PC-3 (cell line): ENCODE data around the gene SGMS1. TPM values are rescaled to one million over a fixed set of nuclear protein-coding genes. Genes with fewer than 3 reads are reported as not detected.

Experiments used
- ATAC-seq: fragments of 200-7000 bp; cut with Tn5 transposase; 2 replicates; pipeline ENCODE4 v1.9.1; 2020; ENCODE audit warnings: mild to moderate bottlenecking, moderate library complexity
- BruUV-seq: library from RNA; stranded (reverse); fragments of 400-500 nt; replicated peaks from 2 replicates; lab custom pipeline; 2021; lab: Mats Ljungman, UMichigan
- CTCF ChIA-PET: fragments of 300-600 bp; sonication (Branson Sonifier 250); formaldehyde crosslinking; loops from one replicate; lab custom pipeline; 2022; ENCODE audit warnings: antibody characterized with exemption; lab: Charles Lee
- POLR2A ChIA-PET: fragments of 300-600 bp; sonication (Branson Sonifier 250); formaldehyde crosslinking; loops from one replicate; lab custom pipeline; 2022; ENCODE audit warnings: antibody characterized with exemption; ENCODE audit not compliant: unreplicated experiment; lab: Charles Lee
- DNase-seq: peaks from one replicate; pipeline ENCODE4 v3.0.0-alpha.2; 2015
- H2AFZ ChIP-seq: fragments of 300-600 bp; sonication (generic); 2 replicates; pipeline ENCODE4 v1.6.0; 2016; ENCODE audit warnings: antibody characterized with exemption, low read length
- H3F3A ChIP-seq: fragments of 300-600 bp; sonication (generic); one replicate; pipeline ENCODE4 v1.6.0; 2017; ENCODE audit warnings: antibody characterized with exemption, low read length, control low read depth, mild to moderate bottlenecking; ENCODE audit not compliant: unreplicated experiment
- H3K27ac ChIP-seq: fragments of 300-600 bp; sonication (generic); 2 replicates; pipeline ENCODE4 v1.5.1; 2016; ENCODE audit warnings: mild to moderate bottlenecking, low read length
- H3K27me3 ChIP-seq: fragments of 300-600 bp; sonication (generic); 2 replicates; pipeline ENCODE4 v1.6.1; 2016; ENCODE audit warnings: low read length, mixed read lengths
- H3K36me3 ChIP-seq: fragments of 300-600 bp; sonication (generic); 2 replicates; pipeline ENCODE4 v1.6.1; 2016; ENCODE audit warnings: low read depth, mixed run types, low read length, mixed read lengths
- H3K4me1 ChIP-seq: fragments of 300-600 bp; sonication (generic); 2 replicates; pipeline ENCODE4 v1.5.1; 2016; ENCODE audit warnings: low read length; ENCODE audit not compliant: insufficient read depth
- H3K4me2 ChIP-seq: fragments of 300-600 bp; sonication (generic); 2 replicates; pipeline ENCODE4 v1.6.0; 2016; ENCODE audit warnings: low read length
- H3K4me3 ChIP-seq: fragments of 300-600 bp; sonication (generic); 2 replicates; pipeline ENCODE4 v1.5.1; 2016; ENCODE audit warnings: mild to moderate bottlenecking, low read length, mixed read lengths
- H3K79me2 ChIP-seq: fragments of 300-600 bp; sonication (generic); 2 replicates; pipeline ENCODE4 v1.6.1; 2017; ENCODE audit warnings: low read length, mixed read lengths
- H3K9ac ChIP-seq: fragments of 300-600 bp; sonication (generic); 2 replicates; pipeline ENCODE4 v1.6.0; 2016; ENCODE audit warnings: mild to moderate bottlenecking, low read length
- H3K9me2 ChIP-seq: fragments of 300-600 bp; sonication (generic); replicated peaks from 2 replicates; pipeline ENCODE4 v1.6.1; 2016; ENCODE audit warnings: mixed run types, low read length, mixed read lengths
- H3K9me3 ChIP-seq: fragments of 300-600 bp; sonication (generic); 2 replicates; pipeline ENCODE4 v1.6.1; 2016; ENCODE audit warnings: low read length, mixed read lengths
- H4K20me1 ChIP-seq: fragments of 300-600 bp; sonication (generic); 2 replicates; pipeline ENCODE4 v1.6.1; 2016; ENCODE audit warnings: low read length, mixed read lengths
- EZH2 ChIP-seq: fragments of 300-600 bp; sonication (generic); IDR thresholded peaks from one replicate; pipeline ENCODE4 v1.6.1; 2017; ENCODE audit warnings: antibody characterized with exemption, mild to moderate bottlenecking, low read length; ENCODE audit not compliant: unreplicated experiment
- EZH2phosphoT487 ChIP-seq: fragments of 300-600 bp; sonication (generic); IDR thresholded peaks from 2 replicates; pipeline ENCODE4 v1.6.1; 2018; ENCODE audit warnings: mild to moderate bottlenecking, antibody characterized with exemption, low read length, borderline replicate concordance
- intact Hi-C: fragments of 100-400 bp; cut with micrococcal nuclease; formaldehyde crosslinking; loops from 2 replicates; pipeline ENCODE4 v1.9.0; 2023
- total RNA-seq: library from RNA; depleted of rRNA; stranded (reverse); fragments of >200 nt; gene quantifications from 2 replicates; pipeline ENCODE4 v1.2.3, GENCODE V29; 2014
- TF ChIP-seq, protein P1 (sequence below): fragments of 300-600 bp; sonication (generic); conservative IDR thresholded peaks from 2 replicates; pipeline ENCODE4 v1.5.1; 2017; ENCODE audit warnings: antibody characterized with exemption, low read depth, mild to moderate bottlenecking, low read length

The SGMS1 gene
- total RNA-seq, 1 experiment from 2014 or later, result 61.4 TPM

DNA sequence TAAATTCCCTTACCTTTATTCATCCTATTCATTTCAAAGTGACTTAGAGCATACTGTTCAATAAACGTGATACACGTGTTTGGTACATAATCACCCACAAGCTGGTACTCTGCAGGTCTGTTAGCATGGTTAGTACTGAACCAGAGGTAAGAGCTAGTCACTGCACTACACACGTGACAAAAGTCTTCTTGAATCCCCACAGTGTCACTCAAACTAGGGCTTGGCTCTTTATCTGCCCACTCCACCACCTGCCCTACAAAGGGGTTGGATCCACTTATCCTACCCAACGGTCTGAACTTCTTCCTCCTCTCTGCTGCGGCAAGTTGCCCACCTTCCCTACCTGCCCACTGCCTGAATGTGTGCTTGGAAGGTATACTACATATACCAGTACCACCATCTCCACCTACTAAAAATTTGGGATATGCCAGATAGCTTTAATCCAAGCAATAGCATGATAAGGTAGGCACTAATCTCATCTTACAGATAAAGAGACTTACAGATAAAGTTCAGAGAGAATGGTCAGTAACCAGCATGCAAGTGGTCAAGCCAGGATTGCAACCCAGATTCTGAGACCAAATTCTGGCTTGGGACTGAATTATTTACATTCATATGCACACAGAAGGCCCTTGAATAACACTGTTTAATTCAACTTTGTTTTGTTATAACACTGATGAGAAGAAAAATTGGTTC lies 92.2 kb downstream of the SGMS1 start:
- TF ChIP-seq EZH2phosphoT487 (no peak), EZH2 (no peak)
- TF ChIP-seq, protein P1, sequence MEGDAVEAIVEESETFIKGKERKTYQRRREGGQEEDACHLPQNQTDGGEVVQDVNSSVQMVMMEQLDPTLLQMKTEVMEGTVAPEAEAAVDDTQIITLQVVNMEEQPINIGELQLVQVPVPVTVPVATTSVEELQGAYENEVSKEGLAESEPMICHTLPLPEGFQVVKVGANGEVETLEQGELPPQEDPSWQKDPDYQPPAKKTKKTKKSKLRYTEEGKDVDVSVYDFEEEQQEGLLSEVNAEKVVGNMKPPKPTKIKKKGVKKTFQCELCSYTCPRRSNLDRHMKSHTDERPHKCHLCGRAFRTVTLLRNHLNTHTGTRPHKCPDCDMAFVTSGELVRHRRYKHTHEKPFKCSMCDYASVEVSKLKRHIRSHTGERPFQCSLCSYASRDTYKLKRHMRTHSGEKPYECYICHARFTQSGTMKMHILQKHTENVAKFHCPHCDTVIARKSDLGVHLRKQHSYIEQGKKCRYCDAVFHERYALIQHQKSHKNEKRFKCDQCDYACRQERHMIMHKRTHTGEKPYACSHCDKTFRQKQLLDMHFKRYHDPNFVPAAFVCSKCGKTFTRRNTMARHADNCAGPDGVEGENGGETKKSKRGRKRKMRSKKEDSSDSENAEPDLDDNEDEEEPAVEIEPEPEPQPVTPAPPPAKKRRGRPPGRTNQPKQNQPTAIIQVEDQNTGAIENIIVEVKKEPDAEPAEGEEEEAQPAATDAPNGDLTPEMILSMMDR, result no peak
- H3K4me2 ChIP-seq, result no peak overlapping the region
- no peak overlapping the region for H3K27ac ChIP-seq
- no peak overlapping the region for H3K4me3 ChIP-seq
- no peaks in the 10 kb centered on the region for H3F3A ChIP-seq
- H4K20me1 ChIP-seq, result no peaks in the 10 kb centered on the region
- BruUV-seq, result no TSS peak
- no peaks in the 10 kb centered on the region for H3K9me3 ChIP-seq
- DNase-seq, result no peak
- no peaks in the 10 kb centered on the region for H3K79me2 ChIP-seq
- POLR2A ChIA-PET, result no interaction called here
- no peak overlapping the region for H3K9ac ChIP-seq
- H3K27me3 ChIP-seq, result no peaks in the 10 kb centered on the region
- H3K4me1 ChIP-seq, result peaks cover 5% of the 10 kb centered on the region; the same call in 1 of the 2 replicates
- no peaks in the 10 kb centered on the region for H3K9me2 ChIP-seq
- CTCF ChIA-PET, result interaction anchor here (0.7 kb wide), 1 partner anchor 126 kb away, joined by 3 read pairs; no protein-coding TSS in a partner anchor
- no peak for ATAC-seq
- H2AFZ ChIP-seq, result no peak overlapping the region
- intact Hi-C loops, result no loop called here
- H3K36me3 ChIP-seq, result no peaks in the 10 kb centered on the region

DNA sequence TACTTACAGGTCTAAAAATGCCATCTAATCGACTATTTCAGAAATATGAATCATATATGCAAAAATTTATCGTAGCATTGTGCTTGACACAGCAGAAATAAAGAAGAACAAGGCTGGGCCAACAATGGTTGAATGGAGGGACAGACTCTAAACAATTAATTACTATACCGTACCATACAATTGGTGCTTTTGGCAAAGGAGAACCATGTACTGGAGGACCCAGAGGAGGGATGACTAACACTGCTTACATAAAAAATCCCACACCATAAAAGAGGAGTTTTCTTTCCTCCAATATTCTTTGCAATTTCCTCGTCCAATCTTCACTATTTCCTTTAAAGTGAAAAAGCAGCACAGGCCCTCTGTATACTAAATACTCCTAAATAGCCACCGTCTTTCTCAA lies 94.1 kb downstream of the SGMS1 start:
- TF ChIP-seq EZH2phosphoT487 (no peak), EZH2 (no peak)
- TF ChIP-seq, protein P1, result no peak
- Histone ChIP-seq H3K4me1 (no peaks in the 10 kb centered on the region; the same call in 1 of the 2 replicates), H3K27ac (no peak overlapping the region), H3K9me2 (no peaks in the 10 kb centered on the region), H2AFZ (no peak overlapping the region), H4K20me1 (no peaks in the 10 kb centered on the region), H3K79me2 (no peaks in the 10 kb centered on the region), H3K4me3 (no peak overlapping the region), H3K9ac (no peak overlapping the region), H3K27me3 (no peaks in the 10 kb centered on the region), H3K4me2 (no peak overlapping the region), H3K36me3 (no peaks in the 10 kb centered on the region), H3K9me3 (no peaks in the 10 kb centered on the region), H3F3A (no peaks in the 10 kb centered on the region)
- POLR2A ChIA-PET, result no interaction called here
- BruUV-seq, result no TSS peak
- no peak for DNase-seq
- peak; percentile 65 for ATAC-seq
- intact Hi-C loops, result no loop called here
- CTCF ChIA-PET, result no interaction called here

- DNase-seq (no peak), ATAC-seq (no peak)
- ChIA-PET CTCF (no interaction called here), POLR2A (no interaction called here)
- H2AFZ ChIP-seq, result no peak overlapping the region
- intact Hi-C loops, result no loop called here
- no peaks in the 10 kb centered on the region for H3K9me2 ChIP-seq
- no peak overlapping the region for H3K9ac ChIP-seq
- no peaks in the 10 kb centered on the region for H4K20me1 ChIP-seq
- H3K36me3 ChIP-seq, result no peaks in the 10 kb centered on the region
- BruUV-seq, result no TSS peak
- TF ChIP-seq EZH2, result no peak
- TF ChIP-seq, protein P1, result no peak
- no peak for TF ChIP-seq EZH2phosphoT487
- no peaks in the 10 kb centered on the region for H3K79me2 ChIP-seq
- no peaks in the 10 kb centered on the region for H3K9me3 ChIP-seq
- no peak overlapping the region for H3K4me3 ChIP-seq
- no peak overlapping the region for H3K4me2 ChIP-seq
- H3K27me3 ChIP-seq, result no peaks in the 10 kb centered on the region
- H3K27ac ChIP-seq, result no peak overlapping the region
- no peaks in the 10 kb centered on the region for H3K4me1 ChIP-seq
- H3F3A ChIP-seq, result no peaks in the 10 kb centered on the region
Measured at GRCh38 chr10:50528206-50528605, 95.5 kb downstream of the SGMS1 start.
